A549 (cell line): ENCODE measurements around the gene RPS27A. TPM values are rescaled to one million over a fixed set of nuclear protein-coding genes. Genes with fewer than 3 reads are reported as not detected.

Experiments
- ATAC-seq, 2 experiments: fragments of 200-7000 bp in 1 of 2; fragments of >200 bp in 1 of 2; cut with Nextera tagmentation in 1 of 2; cut with Tn5 transposase in 1 of 2; 3 replicates each; pipeline versions ENCODE4 v1.8.0 to v1.9.1; 2018 to 2020; ENCODE audit warnings: mild to moderate bottlenecking in 1 of 2, moderate library complexity in 1 of 2
- CTCF ChIA-PET: fragments of 300-600 bp; sonication (Branson Sonifier 250); formaldehyde crosslinking; extraction: SDS; loops from one replicate; lab custom pipeline; 2021; ENCODE audit warnings: antibody characterized with exemption, inconsistent platforms; lab: Yijun Ruan, JAX
- POLR2A ChIA-PET: fragments of 350-600 bp; formaldehyde crosslinking; extraction: SDS; loops from one replicate; lab custom pipeline; 2021; ENCODE audit warnings: antibody characterized with exemption, inconsistent platforms; lab: Yijun Ruan, JAX
- DNase-seq, 2 experiments: peaks; one replicate each; pipeline versions ENCODE4 v3.0.0 to v3.0.0-alpha.2; 2011 to 2016; ENCODE audit warnings: low read depth in 1 of 2, low spot score in 1 of 2
- FAIRE-seq: peaks from 2 replicates; lab custom pipeline; 2011; peaks lifted over from hg19 to GRCh38; lab: Jason Lieb, UNC
- H3K27ac ChIP-seq, 2 experiments: fragments of >200 bp; sonication (Bioruptor Twin); formaldehyde crosslinking; 3 replicates each; pipeline ENCODE4 v1.5.1; 2016 to 2017
- H3K4me1 ChIP-seq: fragments of >200 bp; sonication (Bioruptor Twin); formaldehyde crosslinking; 3 replicates; pipeline ENCODE4 v1.6.1; 2016
- H3K4me2 ChIP-seq: fragments of >200 bp; sonication (Bioruptor Twin); formaldehyde crosslinking; 3 replicates; pipeline ENCODE4 v1.6.1; 2016
- H3K4me3 ChIP-seq: fragments of >200 bp; sonication (Bioruptor Twin); formaldehyde crosslinking; 3 replicates; pipeline ENCODE4 v1.5.1; 2016
- H3K9me3 ChIP-seq: fragments of >200 bp; sonication (Bioruptor Twin); formaldehyde crosslinking; 3 replicates; pipeline ENCODE4 v1.6.1; 2016
- CBX2 ChIP-seq: fragments of 200-600 bp; sonication (generic); IDR thresholded peaks from 2 replicates; pipeline ENCODE4 v1.6.1; 2016; ENCODE audit warnings: low read depth, mild to moderate bottlenecking, borderline replicate concordance
- CHD2 ChIP-seq: fragments of 150-350 bp; IDR thresholded peaks from 2 replicates; pipeline ENCODE4 v1.6.1; 2014; ENCODE audit warnings: low read length; ENCODE audit not compliant: partially characterized antibody
- CTCF ChIP-seq: fragments of >200 bp; sonication (Bioruptor Twin); formaldehyde crosslinking; IDR thresholded peaks from 3 replicates; pipeline ENCODE4 v1.5.1; 2016
- E2F6 ChIP-seq: IDR thresholded peaks from 2 replicates; pipeline ENCODE4 v1.6.1; 2012; ENCODE audit warnings: low read depth, borderline replicate concordance
- ELK1 ChIP-seq: fragments of 150-350 bp; IDR thresholded peaks from 2 replicates; pipeline ENCODE4 v1.6.1; 2014; ENCODE audit warnings: low read depth, mild to moderate bottlenecking, low read length
- EP300 ChIP-seq, 2 experiments: fragments of >200 bp; sonication (Bioruptor Twin); formaldehyde crosslinking; IDR thresholded peaks; 2 replicates in 1 of 2; 3 replicates in 1 of 2; pipeline ENCODE4 v1.6.1; 2016 to 2017
- ESRRA ChIP-seq: fragments of 150-350 bp; IDR thresholded peaks from 2 replicates; pipeline ENCODE4 v1.6.1; 2014; ENCODE audit warnings: mild to moderate bottlenecking, low read length, borderline replicate concordance
- FOSB ChIP-seq: fragments of 250-450 bp; sonication (Bioruptor Pico); IDR thresholded peaks from 2 replicates; pipeline ENCODE4 v1.5.0; 2020; ENCODE audit warnings: mild to moderate bottlenecking, moderate library complexity
- FOXS1 ChIP-seq: fragments of 250-450 bp; sonication (Bioruptor Pico); IDR thresholded peaks from 2 replicates; pipeline ENCODE4 v1.5.0; 2020; ENCODE audit warnings: mild to moderate bottlenecking, moderate library complexity
- GATA3 ChIP-seq: IDR thresholded peaks from 2 replicates; pipeline ENCODE4 v1.6.1; 2012; ENCODE audit warnings: borderline replicate concordance
- HDAC2 ChIP-seq: fragments of 200-600 bp; sonication (generic); IDR thresholded peaks from 2 replicates; pipeline ENCODE4 v1.6.1; 2016
- HEYL ChIP-seq: fragments of 250-450 bp; sonication (Bioruptor Pico); IDR thresholded peaks from 2 replicates; pipeline ENCODE4 v1.8.0; 2021; ENCODE audit warnings: mild to moderate bottlenecking, moderate library complexity
- HOXB5 ChIP-seq: fragments of 250-450 bp; sonication (Bioruptor Pico); IDR thresholded peaks from 2 replicates; pipeline ENCODE4 v1.5.0; 2020; ENCODE audit warnings: mild to moderate bottlenecking, moderate library complexity
- JUN ChIP-seq, 2 experiments: fragments of >200 bp; sonication (Bioruptor Twin); formaldehyde crosslinking; IDR thresholded peaks; 2 replicates in 1 of 2; 3 replicates in 1 of 2; pipeline ENCODE4 v1.6.1; 2016 to 2017
- JUNB ChIP-seq: fragments of >200 bp; sonication (Bioruptor Twin); formaldehyde crosslinking; IDR thresholded peaks from 2 replicates; pipeline ENCODE4 v1.6.1; 2016
- KDM5A ChIP-seq: fragments of 200-600 bp; sonication (generic); IDR thresholded peaks from 2 replicates; pipeline ENCODE4 v1.6.1; 2016; ENCODE audit warnings: antibody characterized with exemption, mild to moderate bottlenecking
- MAZ ChIP-seq: fragments of 150-350 bp; IDR thresholded peaks from 2 replicates; pipeline ENCODE4 v1.6.1; 2014; ENCODE audit warnings: antibody characterized with exemption, low read depth, low read length, borderline replicate concordance
- MYC ChIP-seq: IDR thresholded peaks from 2 replicates; pipeline ENCODE4 v1.6.1; 2012; ENCODE audit warnings: mild to moderate bottlenecking, inconsistent platforms, low read length, improper control_type of control experiment, borderline replicate concordance
- NR3C1 ChIP-seq: fragments of >200 bp; sonication (Bioruptor Twin); formaldehyde crosslinking; IDR thresholded peaks from 3 replicates; pipeline ENCODE4 v1.6.1; 2017
- PBX3 ChIP-seq: IDR thresholded peaks from 2 replicates; pipeline ENCODE4 v1.6.1; 2012
- REST ChIP-seq: fragments of 200-600 bp; sonication (generic); IDR thresholded peaks from 2 replicates; pipeline ENCODE4 v1.6.1; 2016; ENCODE audit warnings: antibody characterized with exemption, mild to moderate bottlenecking, moderate library complexity
- SMC3 ChIP-seq: fragments of >200 bp; sonication (Bioruptor Twin); formaldehyde crosslinking; IDR thresholded peaks from 3 replicates; pipeline ENCODE4 v1.6.1; 2018; ENCODE audit warnings: inconsistent platforms
- TFCP2L1 ChIP-seq: fragments of 250-450 bp; sonication (Bioruptor Pico); IDR thresholded peaks from 2 replicates; pipeline ENCODE4 v1.5.0; 2021; ENCODE audit warnings: mild to moderate bottlenecking
- TP53 ChIP-seq: fragments of 250-450 bp; sonication (Bioruptor Pico); IDR thresholded peaks from 2 replicates; pipeline ENCODE4 v1.5.0; 2021; ENCODE audit warnings: mild to moderate bottlenecking, moderate library complexity
- ZC3H11A ChIP-seq: fragments of 450-650 bp; IDR thresholded peaks from 2 replicates; pipeline ENCODE4 v1.6.1; 2014; ENCODE audit warnings: antibody characterized with exemption, mild to moderate bottlenecking
- ZSCAN20 ChIP-seq: fragments of 250-450 bp; sonication (Bioruptor Pico); IDR thresholded peaks from 2 replicates; pipeline ENCODE4 v1.8.0; 2022; ENCODE audit warnings: mild to moderate bottlenecking, moderate library complexity
- WGBS: methylation state at CpG from one replicate; pipeline ENCODE4 v1.1.6; 2017; ENCODE audit errors: missing lambda C conversion rate; 5-methylcytosine and 5-hydroxymethylcytosine counted together
- polyA plus RNA-seq, 4 experiments: library from polyadenylated mRNA; depleted of rRNA in 3 of 4; stranded (reverse); fragments of >200 nt; fragmentation: RNase III in 1 of 4; extraction: RNeasy Plus Mini Kit Qiagen cat#74134 plus additional on column Dnase treatment in 1 of 4; gene quantifications; 2 replicates in 3 of 4; 3 replicates in 1 of 4; pipeline ENCODE4 v1.2.3, GENCODE V29; 2011 to 2017

RPS27A gene
- polyA plus RNA-seq, 2 of the 4 experiments (the other 2 are of a cell fraction) = 2,882 to 3,746 TPM

- ATAC-seq (peak; percentile 26 to 35; a peak in 3 of 6 replicates), FAIRE-seq (no peak), DNase-seq (no peak)
- ChIA-PET POLR2A (interaction anchor here (0.5 to 0.8 kb wide), 2 partner anchors 12 to 36 kb away, joined by 3 to 5 read pairs; partner anchors contain the start of genes CLHC1 and RPS27A), CTCF (interaction anchor here (1.2 kb wide), 1 partner anchor 220 kb away, joined by 3 read pairs; no protein-coding TSS in a partner anchor)
- H3K27ac ChIP-seq = peak overlapping the region; percentile 85 to 88
- TF ChIP-seq FOSB (no peak), CBX2 (no peak), FOXS1 (CRISPR knock-in tag) (no peak), CHD2 (no peak), CTCF (no peak), ZC3H11A (no peak), EP300 (IDR thresholded peaks at IDR 0.05) (no peak)
- 6% methylated on average over 13 of the region's 13 CpGs for WGBS
- peak overlapping the region; percentile 82 for H3K4me3 ChIP-seq
- H3K9me3 ChIP-seq = no peaks in the 10 kb centered on the region
- peaks cover 10% of the 10 kb centered on the region; the same call in 2 of the 3 replicates for H3K4me1 ChIP-seq
- H3K4me2 ChIP-seq = peak overlapping the region; percentile 86
Observed at GRCh38 chr2:55268288-55268906, 35.9 kb downstream of the RPS27A start.

- DNase-seq = peak; percentile 95 to 97
- 3% methylated on average over 43 of the region's 43 CpGs for WGBS
- no peaks in the 10 kb centered on the region for H3K9me3 ChIP-seq
- ChIA-PET CTCF (interaction anchor here (0.9 to 1.3 kb wide), 3 partner anchors 13 to 220 kb away, joined by 3 read pairs; no protein-coding TSS in a partner anchor), POLR2A (interaction anchor here (0.6 to 1.5 kb wide), 4 partner anchors 13 to 424 kb away, joined by 4 to 7 read pairs (median 5); partner anchors contain the start of genes CCDC88A, CLHC1 and RPS27A)
- H3K4me1 ChIP-seq = peaks cover 10% of the 10 kb centered on the region; the same call in 2 of the 3 replicates
- peak within 1 kb of the TSS; percentile 85 to 88 for H3K27ac ChIP-seq
- peak within 1 kb of the TSS; percentile 93 for H3K4me2 ChIP-seq
- FAIRE-seq = no peak
- peak; percentile 99 to 100 for ATAC-seq
- peak within 1 kb of the TSS; percentile 82 for H3K4me3 ChIP-seq
- TF ChIP-seq ZSCAN20 (CRISPR knock-in tag) = 0 out of 2 replicates have a peak, but pooled peaks have one; percentile 61
- TF ChIP-seq HOXB5 = no peak
- no peak for TF ChIP-seq JUNB
- TF ChIP-seq HDAC2 = no peak
- peak; percentile 71; the same call in 1 of the 2 replicates for TF ChIP-seq PBX3
- TF ChIP-seq MAZ = no peak
- peak; percentile 51; the same call in 1 of the 2 replicates for TF ChIP-seq GATA3
- TF ChIP-seq TFCP2L1 (CRISPR knock-in tag) = 0 out of 2 replicates have a peak, but pooled peaks have one; percentile 21
- peak; percentile 72 for TF ChIP-seq E2F6
- TF ChIP-seq JUN (IDR thresholded peaks at IDR 0.05) = peak; percentile 94 to 98
- TF ChIP-seq MYC = peak; percentile 70; the same call in 1 of the 2 replicates
- TF ChIP-seq FOXS1 (CRISPR knock-in tag) = no peak
- peak; percentile 91 for TF ChIP-seq KDM5A
- TF ChIP-seq NR3C1 = no peak
- no peak for TF ChIP-seq HEYL (CRISPR knock-in tag)
- TF ChIP-seq ELK1 = no peak
- no peak for TF ChIP-seq CBX2
- TF ChIP-seq TP53 (CRISPR knock-in tag) = no peak
- peak; percentile 67 for TF ChIP-seq ESRRA
- peak; percentile 21; the same call in 2 of the 3 replicates for TF ChIP-seq SMC3
- TF ChIP-seq REST = 0 out of 2 replicates have a peak, but pooled peaks have one; percentile 40
Observed at GRCh38 chr2:55268907-55269644, 36.6 kb downstream of the RPS27A start, which contains the start of gene MTIF2. Gene MTIF2 (minus strand): TSS chr2:55269231. CDS start chr2:55263858, 5,373 bp downstream.
